ENCODE data around the gene KCNN4.
"Not testable (repeated sequence)": the region's sequence is repeated elsewhere in the genome, so short reads cannot be mapped to it uniquely, and the experiment has no call there.

The KCNN4 gene

GRCh38 chr19:43798546-43799409 is 18.0 kb upstream of the KCNN4 start:
- DNase-seq (ENCODE audit: low read depth in 2 of 2): peak; percentile 59 to 77

GRCh38 chr19:43798026-43798545 is 17.3 kb upstream of the KCNN4 start:
- DNase-seq (ENCODE audit: low read depth in 2 of 2): no peak

GRCh38 chr19:43797556-43797955 is 16.8 kb upstream of the KCNN4 start:
- DNase-seq (ENCODE audit: low read depth in 2 of 2): no peak

GRCh38 chr19:43797118-43797517 is 16.3 kb upstream of the KCNN4 start:
- no peak for DNase-seq (ENCODE audit: low read depth in 2 of 2)

- no peak for DNase-seq (ENCODE audit: low read depth in 2 of 2)
Measured at GRCh38 chr19:43790587-43790986, 9.8 kb upstream of the KCNN4 start.

- DNase-seq (ENCODE audit: low read depth in 2 of 2): no peak
Measured at GRCh38 chr19:43789029-43789428, 8.3 kb upstream of the KCNN4 start.

- DNase-seq (ENCODE audit: low read depth in 2 of 2): no peak
Measured at GRCh38 chr19:43786665-43787064, 5.9 kb upstream of the KCNN4 start.

GRCh38 chr19:43784981-43785808 is 4.4 kb upstream of the KCNN4 start:
- DNase-seq (ENCODE audit: low read depth in 2 of 2): no peak

- peak in 1 of 2 donors; percentile 48 for DNase-seq (ENCODE audit: low read depth in 2 of 2)
Measured at GRCh38 chr19:43784241-43784980, 3.6 kb upstream of the KCNN4 start.

GRCh38 chr19:43783636-43784035 is 2.9 kb upstream of the KCNN4 start:
- DNase-seq (ENCODE audit: low read depth in 2 of 2): no peak

GRCh38 chr19:43782689-43783231 is 2.0 kb upstream of the KCNN4 start:
- DNase-seq (ENCODE audit: low read depth in 2 of 2): no peak

GRCh38 chr19:43782311-43782660 is 1.5 kb upstream of the KCNN4 start:
- no peak for DNase-seq (ENCODE audit: low read depth in 2 of 2)

GRCh38 chr19:43781630-43782310 is 997 bp upstream of the KCNN4 start:
- DNase-seq (ENCODE audit: low read depth in 2 of 2): no peak

- DNase-seq (ENCODE audit: low read depth in 2 of 2): no peak
Measured at GRCh38 chr19:43779820-43780219, 953 bp downstream of the KCNN4 start.

GRCh38 chr19:43779147-43779819 is 1.5 kb downstream of the KCNN4 start:
- no peak for DNase-seq (ENCODE audit: low read depth in 2 of 2)

GRCh38 chr19:43778651-43779050 is 2.1 kb downstream of the KCNN4 start:
- DNase-seq (ENCODE audit: low read depth in 2 of 2): no peak

- DNase-seq (ENCODE audit: low read depth in 2 of 2): no peak
Measured at GRCh38 chr19:43777163-43777695, 3.5 kb downstream of the KCNN4 start.

- peak in 1 of 2 donors; percentile 66 for DNase-seq (ENCODE audit: low read depth in 2 of 2)
Measured at GRCh38 chr19:43776286-43776685, 4.5 kb downstream of the KCNN4 start.

- no peak for DNase-seq (ENCODE audit: low read depth in 2 of 2)
Measured at GRCh38 chr19:43775299-43775890, 5.4 kb downstream of the KCNN4 start.

- DNase-seq (ENCODE audit: low read depth in 2 of 2): not testable (repeated sequence)
Measured at GRCh38 chr19:43774940-43775258, 5.9 kb downstream of the KCNN4 start.
